ENCODE results near the gene AKAP11.

The AKAP11 gene

GRCh38 chr13:42369071-42369797 is 97.3 kb downstream of the AKAP11 start:
- no peak overlapping the region for H3K9ac ChIP-seq (ENCODE audit: low read depth, low read length)
- no peaks in the 10 kb centered on the region for H3K9me3 ChIP-seq (ENCODE audit: control insufficient read depth, insufficient read depth, low read length)
- H3K27me3 ChIP-seq (ENCODE audit: control insufficient read depth, insufficient read depth, low read length), result no peaks in the 10 kb centered on the region
- H3K36me3 ChIP-seq (ENCODE audit: control insufficient read depth, insufficient read depth, low read length), result no peaks in the 10 kb centered on the region
- H3K4me3 ChIP-seq (ENCODE audit: low read depth, low read length), result no peak overlapping the region
- H3K4me1 ChIP-seq (ENCODE audit: control insufficient read depth, insufficient read depth, low read length), result no peaks in the 10 kb centered on the region

- Histone ChIP-seq H3K36me3 (ENCODE audit: control insufficient read depth, insufficient read depth, low read length) (no peaks in the 10 kb centered on the region), H3K4me3 (ENCODE audit: low read depth, low read length) (no peak overlapping the region), H3K9me3 (ENCODE audit: control insufficient read depth, insufficient read depth, low read length) (no peaks in the 10 kb centered on the region), H3K4me1 (ENCODE audit: control insufficient read depth, insufficient read depth, low read length) (no peaks in the 10 kb centered on the region), H3K27me3 (ENCODE audit: control insufficient read depth, insufficient read depth, low read length) (no peaks in the 10 kb centered on the region), H3K9ac (ENCODE audit: low read depth, low read length) (no peak overlapping the region)
These were observed 98.3 kb downstream of the AKAP11 start for GRCh38 chr13:42370229-42370628.

Measured in iPS-15b (cell line).